GM12874 (cell line): ENCODE results near the gene POC1B.

Experiments
- TF ChIP-seq, protein P1 (sequence below): IDR thresholded peaks from 2 replicates; pipeline ENCODE4 v1.5.1; 2011; ENCODE audit warnings: low read depth, mild to moderate bottlenecking, control low read depth, low read length, moderate library complexity; ENCODE audit not compliant: insufficient read depth

The POC1B gene

GRCh38 chr12:89439941-89440340, 85.9 kb downstream of the POC1B start:
- TF ChIP-seq, protein P1, sequence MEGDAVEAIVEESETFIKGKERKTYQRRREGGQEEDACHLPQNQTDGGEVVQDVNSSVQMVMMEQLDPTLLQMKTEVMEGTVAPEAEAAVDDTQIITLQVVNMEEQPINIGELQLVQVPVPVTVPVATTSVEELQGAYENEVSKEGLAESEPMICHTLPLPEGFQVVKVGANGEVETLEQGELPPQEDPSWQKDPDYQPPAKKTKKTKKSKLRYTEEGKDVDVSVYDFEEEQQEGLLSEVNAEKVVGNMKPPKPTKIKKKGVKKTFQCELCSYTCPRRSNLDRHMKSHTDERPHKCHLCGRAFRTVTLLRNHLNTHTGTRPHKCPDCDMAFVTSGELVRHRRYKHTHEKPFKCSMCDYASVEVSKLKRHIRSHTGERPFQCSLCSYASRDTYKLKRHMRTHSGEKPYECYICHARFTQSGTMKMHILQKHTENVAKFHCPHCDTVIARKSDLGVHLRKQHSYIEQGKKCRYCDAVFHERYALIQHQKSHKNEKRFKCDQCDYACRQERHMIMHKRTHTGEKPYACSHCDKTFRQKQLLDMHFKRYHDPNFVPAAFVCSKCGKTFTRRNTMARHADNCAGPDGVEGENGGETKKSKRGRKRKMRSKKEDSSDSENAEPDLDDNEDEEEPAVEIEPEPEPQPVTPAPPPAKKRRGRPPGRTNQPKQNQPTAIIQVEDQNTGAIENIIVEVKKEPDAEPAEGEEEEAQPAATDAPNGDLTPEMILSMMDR: no peak

DNA sequence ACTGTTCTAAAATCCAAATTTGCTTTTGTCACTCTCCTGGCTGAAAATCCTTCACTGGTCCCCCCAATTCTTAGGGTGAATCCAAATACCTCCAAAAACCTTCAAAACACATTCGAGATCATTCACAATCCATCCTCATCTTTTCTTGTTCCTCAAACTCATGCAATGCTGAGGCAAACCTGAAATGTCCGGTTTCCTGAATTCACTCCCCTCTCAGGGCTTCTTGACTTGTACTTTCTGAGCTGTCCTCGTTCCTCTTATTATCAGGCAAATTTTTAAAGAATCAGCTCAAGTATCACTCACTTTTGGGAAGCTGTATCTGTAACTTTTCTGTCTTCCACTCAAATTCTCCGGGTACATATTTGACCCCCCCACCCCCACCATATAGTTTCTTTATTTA, 88.6 kb downstream of the POC1B start:
- TF ChIP-seq, protein P1: no peak

DNA sequence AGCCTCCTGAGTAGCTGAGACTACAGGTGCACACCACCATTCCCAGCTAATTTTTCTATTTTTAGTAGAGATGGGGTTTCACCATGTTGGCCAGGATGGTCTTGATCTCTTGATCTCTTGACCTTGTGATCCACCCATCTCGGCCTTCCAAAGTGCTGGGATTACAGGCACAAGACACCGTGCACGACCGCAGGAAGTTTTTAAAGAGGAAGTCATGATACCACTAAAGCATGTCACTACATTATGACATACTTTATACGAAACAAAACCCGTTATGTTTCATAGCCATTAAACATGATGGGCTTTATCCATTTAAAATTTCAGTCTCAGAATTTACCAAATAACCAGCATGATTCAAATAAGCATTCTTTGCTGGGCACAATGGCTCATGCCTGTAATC, 89.8 kb downstream of the POC1B start:
- TF ChIP-seq, protein P1: no peak

DNA sequence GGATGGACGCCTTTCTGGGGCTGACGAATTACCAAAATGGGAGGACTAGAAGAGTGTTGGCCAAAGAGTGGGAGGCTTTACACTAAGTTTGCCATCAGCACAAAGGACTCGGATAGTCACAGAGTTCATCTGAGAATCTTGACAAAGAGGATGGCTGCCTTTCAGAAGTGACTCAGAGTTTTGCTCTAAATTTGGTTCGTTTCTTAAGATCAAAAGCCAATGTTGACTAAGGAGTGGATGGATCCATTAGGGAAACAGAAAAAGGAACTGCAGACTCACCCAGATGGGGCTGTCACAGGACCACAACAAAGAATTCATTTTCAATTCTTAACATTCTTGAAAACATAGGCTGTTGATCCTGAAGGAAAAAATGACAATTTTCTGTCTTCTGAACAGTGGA, 92.2 kb downstream of the POC1B start:
- TF ChIP-seq, protein P1: no peak

GRCh38 chr12:89432396-89432795, 93.5 kb downstream of the POC1B start:
- TF ChIP-seq, protein P1: no peak

DNA sequence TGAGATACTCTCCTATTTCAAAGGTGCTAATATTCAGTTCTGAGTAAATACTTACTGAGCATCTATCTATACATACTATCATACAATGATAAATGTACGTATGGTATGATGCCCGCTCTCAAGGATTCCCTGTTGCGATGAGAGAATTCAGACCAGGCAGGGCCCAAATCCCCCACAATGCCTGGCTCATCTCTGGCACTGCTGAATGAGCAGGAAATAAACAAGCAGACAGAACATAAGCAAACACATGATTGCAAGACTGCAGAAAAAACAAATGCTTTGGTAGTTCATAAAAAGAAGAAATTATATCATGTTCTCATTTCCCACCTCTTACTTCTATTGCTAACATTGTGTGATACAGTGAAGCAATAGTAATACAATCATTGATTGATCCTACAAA, 96.3 kb downstream of the POC1B start:
- TF ChIP-seq, protein P1: no peak

- TF ChIP-seq, protein P1: no peak
Measured at GRCh38 chr12:89427508-89428156, 98.2 kb downstream of the POC1B start.

DNA sequence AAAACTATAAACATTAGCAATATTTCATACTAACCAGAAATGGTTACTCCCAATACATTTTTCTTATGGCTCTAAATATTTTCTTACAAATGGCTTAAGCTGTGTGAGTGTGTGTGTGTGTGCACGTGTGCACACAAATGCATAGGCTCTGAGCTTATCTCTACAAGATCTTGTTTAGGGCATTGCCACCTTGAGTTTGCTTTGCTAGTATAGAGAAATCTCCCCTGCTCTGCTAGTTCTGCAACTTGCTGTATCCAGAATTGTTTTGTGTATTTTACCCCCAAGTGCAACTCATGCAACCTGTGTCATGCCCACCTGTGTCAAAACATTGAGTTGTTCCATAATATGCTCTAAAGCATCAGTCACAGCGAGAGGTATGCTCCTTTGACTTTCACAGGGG, 101.0 kb downstream of the POC1B start:
- TF ChIP-seq, protein P1: no peak
